GM19240 (cell line): Measurements from ENCODE around the gene ADSS1.
A peak's percentile ranks its signal among the peaks of the same experiment; 100 is the strongest.

ENCODE experiments used
- DNase-seq: peaks from one replicate; pipeline ENCODE4 v3.0.0; 2011; ENCODE audit warnings: low spot score; ENCODE audit not compliant: insufficient read length

The ADSS1 gene

GRCh38 chr14:104768437-104769323 lies 44.7 kb downstream of the ADSS1 start:
- peak; percentile 94 for DNase-seq

GRCh38 chr14:104769324-104770071 lies 45.5 kb downstream of the ADSS1 start:
- DNase-seq: no peak

DNA sequence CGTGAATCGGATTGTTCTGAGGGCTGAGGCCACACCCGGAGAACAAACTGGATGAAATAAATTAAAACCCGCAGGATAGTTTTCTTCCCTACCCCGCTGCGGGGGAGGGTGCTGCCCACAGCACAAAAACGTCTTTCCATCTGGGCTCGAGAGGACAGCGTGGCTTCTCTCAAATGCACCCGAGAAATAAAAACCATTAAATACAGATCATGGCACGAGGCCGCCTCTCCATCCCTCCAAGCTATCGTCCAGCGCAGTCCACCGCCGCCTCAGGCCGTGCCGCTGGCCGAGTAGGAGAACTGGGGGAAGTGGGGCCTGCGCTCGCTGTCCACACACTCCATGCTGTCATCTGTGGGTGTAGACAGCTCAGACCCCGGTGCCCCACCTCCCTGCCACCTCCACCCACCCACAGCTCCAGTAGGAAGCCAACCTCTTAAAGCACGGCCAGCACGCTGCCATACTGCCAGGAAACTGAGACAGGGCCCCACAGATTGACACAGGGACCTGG lies 46.1 kb downstream of the ADSS1 start:
- DNase-seq: no peak

DNA sequence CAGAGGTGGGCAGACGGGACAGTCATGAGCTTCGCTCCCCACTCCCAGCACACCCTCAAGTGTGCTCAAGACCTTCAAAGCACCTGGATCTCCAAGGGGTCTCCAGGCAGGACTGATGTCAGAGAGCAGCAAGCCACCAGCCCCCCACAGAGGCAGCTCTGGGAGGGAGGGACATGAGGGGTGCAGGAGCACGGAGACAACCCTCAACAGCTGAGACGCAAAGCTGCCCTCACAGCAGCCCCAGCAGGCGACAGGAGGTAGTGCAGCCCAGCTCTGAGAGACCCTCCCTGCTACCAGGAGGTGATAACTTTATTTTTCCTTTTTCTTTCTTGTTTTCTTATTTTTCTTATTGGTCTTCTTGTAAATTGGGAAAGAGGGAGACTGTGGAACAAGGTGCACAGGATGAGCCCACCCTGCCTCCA lies 46.8 kb downstream of the ADSS1 start:
- no peak for DNase-seq

GRCh38 chr14:104771374-104771773 lies 47.3 kb downstream of the ADSS1 start:
- no peak for DNase-seq

DNA sequence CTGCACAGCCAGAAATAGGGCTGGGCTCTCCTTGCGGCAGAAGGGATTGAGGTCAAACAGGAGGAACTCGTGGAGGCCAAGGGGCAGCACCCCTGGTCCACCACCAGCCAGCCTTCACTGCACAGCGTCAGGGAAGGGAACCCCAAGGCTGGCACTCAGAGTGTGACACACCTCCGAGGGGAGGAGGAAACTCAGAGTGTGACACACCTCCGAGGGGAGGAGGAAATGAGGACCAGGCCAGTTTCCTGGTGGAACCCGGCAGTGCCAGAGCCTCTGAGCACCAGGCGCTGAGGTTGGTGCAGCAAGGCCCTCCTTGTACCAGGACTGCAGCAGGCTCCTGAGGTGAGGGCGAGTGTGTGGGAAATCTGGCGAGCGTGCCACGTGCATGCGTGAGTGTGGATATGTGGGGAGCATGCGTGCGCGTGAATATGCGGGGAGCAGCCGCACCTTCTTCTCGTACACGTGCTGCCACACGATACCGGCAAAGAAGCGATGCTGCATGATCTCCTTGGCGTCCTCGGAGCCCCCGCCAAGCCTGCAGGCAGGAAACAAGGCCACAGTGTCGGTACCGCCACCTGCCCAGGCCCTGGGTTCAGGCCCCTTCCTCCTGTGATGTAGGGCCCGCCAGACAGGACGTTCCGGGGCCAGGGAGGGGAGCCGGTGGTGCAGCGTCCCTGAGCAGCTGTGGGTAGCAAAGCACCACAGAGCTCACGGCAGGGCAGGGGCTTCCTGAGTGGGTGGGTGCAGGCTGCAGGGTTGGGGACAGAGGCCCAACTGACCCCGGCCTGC lies 48.1 kb downstream of the ADSS1 start:
- DNase-seq: no peak

DNA sequence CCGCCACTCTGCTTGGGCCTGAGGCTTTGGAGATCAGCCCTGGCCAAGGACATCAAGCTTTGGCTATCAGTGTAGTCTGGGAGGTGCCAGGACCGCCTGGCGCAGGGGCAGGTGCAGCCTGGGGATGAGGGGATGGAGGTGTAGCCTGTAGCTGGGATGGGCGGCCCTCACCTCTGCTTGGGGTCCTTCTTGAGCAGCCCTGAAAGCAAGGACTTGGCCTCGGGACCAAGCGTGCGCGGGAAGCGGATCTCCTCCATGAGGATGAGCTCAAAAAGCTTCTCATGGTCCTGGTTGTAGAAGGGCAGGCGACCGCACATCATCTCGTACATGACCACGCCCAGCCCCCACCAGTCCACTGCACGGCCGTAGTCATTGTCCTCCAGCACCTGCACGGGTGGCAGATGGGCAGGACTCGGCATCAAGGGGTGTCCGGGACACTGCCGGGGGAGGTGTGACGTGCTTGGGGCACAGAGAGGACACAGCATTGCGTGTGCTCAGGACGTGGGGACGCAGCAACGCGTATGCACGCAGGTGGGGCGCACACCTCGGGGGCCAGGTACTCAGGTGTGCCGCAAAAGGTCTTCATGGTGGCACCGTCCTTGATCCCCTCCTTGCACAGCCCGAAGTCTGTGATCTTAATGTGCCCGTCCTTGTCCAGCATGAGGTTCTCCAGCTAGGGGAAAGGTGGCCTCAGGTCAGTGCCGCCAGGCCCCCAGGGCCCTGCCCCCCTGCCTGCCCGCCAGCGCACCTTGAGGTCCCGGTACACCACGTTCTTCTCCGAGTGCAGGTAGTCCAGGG lies 48.9 kb downstream of the ADSS1 start:
- no peak for DNase-seq

DNA sequence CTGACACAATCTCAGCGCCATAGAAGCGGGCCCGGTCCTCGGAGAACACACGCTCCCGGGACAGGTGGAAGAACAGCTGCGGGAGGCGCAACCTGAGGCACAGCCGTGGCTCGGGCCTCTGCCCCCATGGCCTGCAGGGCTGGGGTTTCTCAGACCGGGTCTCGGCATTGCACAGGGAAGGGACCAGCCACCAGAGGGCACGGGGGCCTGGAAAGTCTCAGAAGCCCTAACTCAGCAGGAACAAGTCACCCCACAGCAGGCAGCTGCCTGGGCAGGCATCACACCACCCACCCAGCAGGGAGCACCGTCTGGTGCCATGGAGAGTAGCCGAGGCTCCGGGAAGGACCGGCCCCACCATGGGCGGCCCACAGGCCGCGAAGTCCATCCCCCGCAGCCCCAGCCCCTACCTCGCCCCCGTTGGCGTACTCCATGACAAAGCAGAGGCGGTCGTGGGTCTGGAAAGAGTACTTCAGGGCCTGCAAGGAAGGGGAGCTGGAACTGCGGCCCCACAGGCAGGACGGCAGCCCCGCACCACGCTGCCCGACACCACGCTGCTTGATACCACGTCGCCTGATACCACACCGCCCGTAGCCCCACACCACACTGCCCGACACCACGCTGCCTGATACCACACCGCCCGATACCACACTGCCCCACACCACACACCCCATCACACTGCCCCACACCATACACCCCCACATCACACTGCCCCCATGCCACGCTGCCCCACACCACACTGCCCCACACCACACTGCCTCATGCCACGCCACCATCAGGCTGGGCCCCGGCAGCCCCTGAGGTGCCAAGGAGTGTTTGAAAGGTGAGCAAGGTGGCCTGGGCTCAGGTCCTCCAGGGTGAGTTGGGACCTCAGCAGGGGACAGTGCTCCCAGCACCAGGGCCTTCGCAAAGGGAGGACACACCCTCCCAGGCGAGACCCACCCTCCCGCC lies 49.8 kb downstream of the ADSS1 start:
- no peak for DNase-seq

DNA sequence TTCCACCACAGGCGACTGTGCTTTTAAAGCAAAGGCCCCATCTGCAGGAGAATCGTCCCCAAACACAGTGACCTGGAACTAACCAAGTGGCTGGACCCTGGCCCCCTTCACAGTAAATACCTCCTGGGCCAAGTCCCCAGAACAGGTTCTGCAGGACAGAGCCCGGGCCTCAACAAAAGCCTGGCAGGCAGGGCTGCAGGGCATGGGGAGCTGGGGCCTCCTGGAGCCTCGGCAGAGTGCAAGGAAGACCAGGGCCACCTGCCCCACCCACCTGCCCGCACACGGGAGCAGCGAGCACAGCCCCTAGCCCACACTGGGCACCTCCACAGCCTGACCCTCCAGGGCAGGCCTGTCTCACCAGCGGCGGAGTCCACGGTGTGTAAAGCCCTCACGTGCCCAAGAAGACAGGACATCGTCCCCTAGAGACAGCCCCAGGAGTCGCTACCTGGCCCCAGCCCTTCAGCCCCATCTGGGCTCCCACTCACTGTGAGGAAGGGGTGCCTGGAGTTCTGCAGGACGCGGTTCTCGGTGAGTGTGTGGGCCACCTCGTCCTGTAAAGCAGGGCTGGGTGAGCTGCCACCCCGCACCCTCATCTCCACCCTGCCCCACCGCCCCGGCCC lies 50.5 kb downstream of the ADSS1 start:
- no peak for DNase-seq

DNA sequence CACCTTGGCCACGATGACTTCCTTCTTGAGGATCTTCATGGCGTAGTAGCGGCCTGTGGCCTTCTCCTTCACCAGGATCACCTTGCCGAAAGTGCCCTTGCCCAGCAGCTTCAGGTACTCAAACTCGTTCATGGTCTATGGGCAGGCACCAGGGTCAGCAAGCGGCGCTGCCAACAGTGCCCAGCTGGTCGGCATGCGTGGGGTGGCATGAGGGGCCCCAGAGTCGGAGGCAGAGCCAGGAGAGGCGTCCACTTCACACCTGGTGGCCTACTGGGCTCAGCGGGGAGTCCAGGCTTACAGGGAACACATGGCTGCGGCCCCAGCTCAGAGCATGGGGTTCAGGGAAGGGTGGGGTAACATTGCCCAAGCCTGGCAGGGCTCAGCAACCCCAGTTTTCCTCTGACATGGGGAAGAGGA lies 51.1 kb downstream of the ADSS1 start:
- DNase-seq: no peak

- no peak for DNase-seq
Observed at GRCh38 chr14:104776481-104776880, 52.5 kb downstream of the ADSS1 start.

DNA sequence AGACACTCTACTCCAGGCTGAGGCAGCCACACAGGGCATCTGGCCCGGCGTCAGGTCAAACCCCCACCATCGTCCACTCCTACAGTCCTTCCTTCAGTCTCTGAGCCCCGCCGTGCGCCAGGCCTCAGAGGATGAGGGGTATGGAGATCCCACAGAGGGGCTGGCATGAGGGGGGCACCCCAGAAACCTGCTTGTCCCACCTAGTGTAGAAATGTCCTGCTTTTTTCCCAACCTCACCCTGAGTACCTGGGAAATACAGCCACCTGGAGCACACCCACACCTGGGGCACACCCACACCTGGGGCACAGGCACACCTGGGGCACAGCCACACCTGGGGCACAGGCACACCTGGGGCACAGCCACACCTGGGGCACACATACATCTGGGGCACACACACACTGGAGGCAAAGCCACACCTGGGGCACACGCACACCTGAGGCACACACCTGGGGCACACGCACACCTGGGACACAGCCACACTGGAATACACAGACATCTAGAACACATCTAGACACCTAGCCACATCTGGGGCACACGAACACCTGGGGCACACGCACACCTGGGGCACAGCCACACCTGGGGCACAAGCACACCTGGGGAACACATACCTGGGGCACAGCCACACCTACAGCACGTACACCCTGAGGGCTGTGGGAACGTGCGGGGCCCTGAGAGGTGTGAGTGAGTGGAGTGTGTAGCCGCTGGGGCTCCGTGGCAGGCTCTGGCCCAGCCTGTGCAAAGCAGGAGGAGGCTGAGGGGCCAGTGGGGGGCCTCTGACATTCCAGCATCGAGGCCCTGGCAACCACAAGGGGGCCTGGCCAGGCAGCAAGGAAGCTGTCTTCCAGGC lies 53.2 kb downstream of the ADSS1 start:
- DNase-seq: no peak

DNA sequence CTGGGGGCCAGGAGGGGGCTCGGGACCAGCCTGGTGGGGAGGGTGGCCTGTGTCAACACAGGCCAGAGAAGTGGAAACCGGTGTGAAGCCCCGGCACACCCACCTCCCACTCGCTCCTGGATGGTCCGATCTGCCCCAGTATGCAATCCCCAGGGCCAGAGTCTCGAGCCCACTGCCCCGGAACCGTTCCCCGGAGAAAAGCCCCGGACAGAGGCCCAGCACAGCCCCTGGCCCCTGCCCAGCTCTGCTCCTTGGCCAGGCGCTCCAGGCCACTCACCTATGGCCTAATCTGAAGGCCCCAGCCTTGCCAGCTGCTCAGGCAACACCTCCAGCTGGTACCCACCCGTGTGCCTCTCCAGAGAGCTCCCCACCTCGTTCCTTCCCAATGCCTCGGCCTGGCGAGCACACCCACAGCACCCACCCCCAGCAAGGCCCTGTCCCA lies 53.8 kb downstream of the ADSS1 start:
- DNase-seq: no peak

- DNase-seq: no peak
Observed at GRCh38 chr14:104778694-104779331, 54.8 kb downstream of the ADSS1 start.

GRCh38 chr14:104779776-104780512 lies 55.9 kb downstream of the ADSS1 start:
- no peak for DNase-seq

- DNase-seq: no peak
Observed at GRCh38 chr14:104780513-104781030, 56.5 kb downstream of the ADSS1 start.
